Breast epithelium (tissue), 4 donors: ENCODE results near the gene NR3C2. TPM values are rescaled to one million over a fixed set of nuclear protein-coding genes. Genes with fewer than 3 reads are reported as not detected.

ENCODE experiments used
- DNase-seq, 2 donors: peaks; one replicate each; pipeline ENCODE4 v3.0.0-alpha.2; 2019; ENCODE audit warnings: low spot score in 2 of 2
- H3K27ac ChIP-seq, 2 donors: fragments of 200-600 bp; sonication (generic) in 1 of 2; one replicate each; pipeline ENCODE4 v1.5.1; 2016 to 2019; ENCODE audit warnings: mild to moderate bottlenecking in 1 of 2
- H3K27me3 ChIP-seq, 2 donors: fragments of 200-600 bp; sonication (generic) in 1 of 2; one replicate each; pipeline versions ENCODE4 v1.5.1 to v1.6.0; 2017 to 2019; ENCODE audit warnings: control low read depth in 1 of 2, mild to moderate bottlenecking in 1 of 2
- H3K36me3 ChIP-seq: fragments of 200-600 bp; one replicate; pipeline ENCODE4 v1.5.1; 2019
- H3K4me1 ChIP-seq, 2 donors: fragments of 200-600 bp; sonication (generic); one replicate each; pipeline ENCODE4 v1.5.1; 2016 to 2019; ENCODE audit warnings: control low read depth in 1 of 2
- H3K4me3 ChIP-seq, 3 donors: fragments of 200-600 bp; sonication (generic); 1 replicate in 2 of 3; 2 replicates in 1 of 3; pipeline ENCODE4 v1.5.1; 2016 to 2019; ENCODE audit warnings: mild to moderate bottlenecking in 3 of 3, moderate library complexity in 2 of 3
- H3K9me3 ChIP-seq, 2 donors: fragments of 200-600 bp; sonication (generic) in 1 of 2; one replicate each; pipeline ENCODE4 v1.5.1; 2016 to 2019; ENCODE audit warnings: control low read depth in 1 of 2
- CTCF ChIP-seq, 3 donors: fragments of 450-650 bp; IDR thresholded peaks; one replicate each; pipeline ENCODE4 v1.5.1; 2016 to 2017; ENCODE audit warnings: antibody characterized with exemption in 3 of 3, mild to moderate bottlenecking in 3 of 3, moderate library complexity in 3 of 3
- POLR2A ChIP-seq: fragments of 450-650 bp; IDR thresholded peaks from one replicate; pipeline ENCODE4 v1.6.1; 2016; ENCODE audit warnings: antibody characterized with exemption, mild to moderate bottlenecking, moderate library complexity
- POLR2AphosphoS5 ChIP-seq, 3 donors: sonication (generic); formaldehyde crosslinking; IDR thresholded peaks; one replicate each; pipeline ENCODE4 v1.6.1; 2017; ENCODE audit warnings: antibody characterized with exemption in 3 of 3
- intact Hi-C: fragments of 100-400 bp; cut with DNase I; formaldehyde crosslinking; loops from one replicate; pipeline ENCODE4 v1.15.1; 2023; ENCODE audit warnings: low total_unique reads
- total RNA-seq, 3 donors: library from RNA; depleted of rRNA; stranded (reverse); fragments of >200 nt; gene quantifications; one replicate each; pipeline ENCODE4 v1.1.0, GENCODE V29; 2016

Gene NR3C2
- total RNA-seq, 3 donors from 2014 or later, result 8.0 to 39.5 (median 13.8) TPM

- Histone ChIP-seq H3K4me3 (no peak overlapping the region), H3K27ac (no peak overlapping the region), H3K27me3 (no peaks in the 10 kb centered on the region), H3K36me3 (no peaks in the 10 kb centered on the region), H3K9me3 (no peaks in the 10 kb centered on the region), H3K4me1 (peaks cover 0 to 8% of the 10 kb centered on the region in 2 donors)
- no peak for DNase-seq
- no peak for TF ChIP-seq POLR2A
- intact Hi-C loops, result no loop called here
Observed at GRCh38 chr4:148210661-148211060, 231.6 kb downstream of the NR3C2 start.

- Histone ChIP-seq H3K27me3 (no peaks in the 10 kb centered on the region), H3K27ac (no peak overlapping the region), H3K4me3 (no peak overlapping the region), H3K4me1 (no peaks in the 10 kb centered on the region), H3K36me3 (no peaks in the 10 kb centered on the region), H3K9me3 (no peaks in the 10 kb centered on the region)
- intact Hi-C loops, result no loop called here
- no peak for DNase-seq
- no peak for TF ChIP-seq CTCF (IDR thresholded peaks at IDR 0.05)
- no peak for TF ChIP-seq POLR2A
- no peak for TF ChIP-seq POLR2AphosphoS5 (IDR thresholded peaks at IDR 0.05)
Observed at GRCh38 chr4:148207068-148207467, 235.1 kb downstream of the NR3C2 start.

GRCh38 chr4:148205476-148205875 is 236.7 kb downstream of the NR3C2 start:
- no peak overlapping the region for H3K4me3 ChIP-seq
- H3K27ac ChIP-seq, result no peak overlapping the region
- DNase-seq, result no peak
- H3K4me1 ChIP-seq, result no peaks in the 10 kb centered on the region
- H3K36me3 ChIP-seq, result no peaks in the 10 kb centered on the region
- no peaks in the 10 kb centered on the region for H3K27me3 ChIP-seq
- no peaks in the 10 kb centered on the region for H3K9me3 ChIP-seq
- intact Hi-C loops, result no loop called here
- TF ChIP-seq CTCF (IDR thresholded peaks at IDR 0.05) (no peak), POLR2A (no peak), POLR2AphosphoS5 (IDR thresholded peaks at IDR 0.05) (no peak)

- no peak for DNase-seq
- TF ChIP-seq POLR2A, result no peak
- no peak for TF ChIP-seq POLR2AphosphoS5 (IDR thresholded peaks at IDR 0.05)
- no peak for TF ChIP-seq CTCF (IDR thresholded peaks at IDR 0.05)
- H3K9me3 ChIP-seq, result no peaks in the 10 kb centered on the region
- H3K27ac ChIP-seq, result no peak overlapping the region
- intact Hi-C loops, result no loop called here
- H3K4me1 ChIP-seq, result no peaks in the 10 kb centered on the region
- H3K36me3 ChIP-seq, result no peaks in the 10 kb centered on the region
- no peak overlapping the region for H3K4me3 ChIP-seq
- no peaks in the 10 kb centered on the region for H3K27me3 ChIP-seq
Observed at GRCh38 chr4:148204892-148205291, 237.3 kb downstream of the NR3C2 start.

GRCh38 chr4:148204171-148204570 is 238.0 kb downstream of the NR3C2 start:
- DNase-seq, result no peak
- Histone ChIP-seq H3K9me3 (no peaks in the 10 kb centered on the region), H3K27me3 (no peaks in the 10 kb centered on the region), H3K4me3 (no peak overlapping the region), H3K4me1 (no peaks in the 10 kb centered on the region), H3K27ac (no peak overlapping the region), H3K36me3 (no peaks in the 10 kb centered on the region)
- TF ChIP-seq POLR2AphosphoS5 (IDR thresholded peaks at IDR 0.05) (no peak), POLR2A (no peak), CTCF (IDR thresholded peaks at IDR 0.05) (no peak)
- intact Hi-C loops, result no loop called here
